ENCODE results near the gene SEPTIN5. TPM values are rescaled to one million over a fixed set of nuclear protein-coding genes. Genes with fewer than 3 reads are reported as not detected.

Gene SEPTIN5
- total and polyA plus RNA-seq, 9 of the 15 experiments (the other 6 are each of a cell fraction or from before 2014, with no cell fraction given), result 0.03 to 195 (median 119) TPM

GRCh38 chr22:19760058-19760950, 46.0 kb downstream of the SEPTIN5 start, which contains the start of gene TBX1 (continued):
- TF ChIP-seq MGA (IDR thresholded peaks at IDR 0.05) (peak; percentile 82), ZBTB40 (IDR thresholded peaks at IDR 0.05) (peak; percentile 82), ZBTB40 (CRISPR knock-in tag; IDR thresholded peaks at IDR 0.05) (no peak), MYC (IDR thresholded peaks at IDR 0.05; ENCODE audit: low read depth, low read length) (peak; percentile 72), MYC (CRISPR knock-in tag; IDR thresholded peaks at IDR 0.05; ENCODE audit: borderline replicate concordance, low read depth) (no peak)
